ENCODE data around the gene CEBPZ. TPM values are rescaled to one million over a fixed set of nuclear protein-coding genes. Genes with fewer than 3 reads are reported as not detected.
"Not testable (repeated sequence)": the region's sequence is repeated elsewhere in the genome, so short reads cannot be mapped to it uniquely, and the experiment has no call there.

Gene CEBPZ, protein sequence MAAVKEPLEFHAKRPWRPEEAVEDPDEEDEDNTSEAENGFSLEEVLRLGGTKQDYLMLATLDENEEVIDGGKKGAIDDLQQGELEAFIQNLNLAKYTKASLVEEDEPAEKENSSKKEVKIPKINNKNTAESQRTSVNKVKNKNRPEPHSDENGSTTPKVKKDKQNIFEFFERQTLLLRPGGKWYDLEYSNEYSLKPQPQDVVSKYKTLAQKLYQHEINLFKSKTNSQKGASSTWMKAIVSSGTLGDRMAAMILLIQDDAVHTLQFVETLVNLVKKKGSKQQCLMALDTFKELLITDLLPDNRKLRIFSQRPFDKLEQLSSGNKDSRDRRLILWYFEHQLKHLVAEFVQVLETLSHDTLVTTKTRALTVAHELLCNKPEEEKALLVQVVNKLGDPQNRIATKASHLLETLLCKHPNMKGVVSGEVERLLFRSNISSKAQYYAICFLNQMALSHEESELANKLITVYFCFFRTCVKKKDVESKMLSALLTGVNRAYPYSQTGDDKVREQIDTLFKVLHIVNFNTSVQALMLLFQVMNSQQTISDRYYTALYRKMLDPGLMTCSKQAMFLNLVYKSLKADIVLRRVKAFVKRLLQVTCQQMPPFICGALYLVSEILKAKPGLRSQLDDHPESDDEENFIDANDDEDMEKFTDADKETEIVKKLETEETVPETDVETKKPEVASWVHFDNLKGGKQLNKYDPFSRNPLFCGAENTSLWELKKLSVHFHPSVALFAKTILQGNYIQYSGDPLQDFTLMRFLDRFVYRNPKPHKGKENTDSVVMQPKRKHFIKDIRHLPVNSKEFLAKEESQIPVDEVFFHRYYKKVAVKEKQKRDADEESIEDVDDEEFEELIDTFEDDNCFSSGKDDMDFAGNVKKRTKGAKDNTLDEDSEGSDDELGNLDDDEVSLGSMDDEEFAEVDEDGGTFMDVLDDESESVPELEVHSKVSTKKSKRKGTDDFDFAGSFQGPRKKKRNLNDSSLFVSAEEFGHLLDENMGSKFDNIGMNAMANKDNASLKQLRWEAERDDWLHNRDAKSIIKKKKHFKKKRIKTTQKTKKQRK
- 34.9 TPM for polyA plus RNA-seq (ENCODE audit: insufficient read length)

DNA sequence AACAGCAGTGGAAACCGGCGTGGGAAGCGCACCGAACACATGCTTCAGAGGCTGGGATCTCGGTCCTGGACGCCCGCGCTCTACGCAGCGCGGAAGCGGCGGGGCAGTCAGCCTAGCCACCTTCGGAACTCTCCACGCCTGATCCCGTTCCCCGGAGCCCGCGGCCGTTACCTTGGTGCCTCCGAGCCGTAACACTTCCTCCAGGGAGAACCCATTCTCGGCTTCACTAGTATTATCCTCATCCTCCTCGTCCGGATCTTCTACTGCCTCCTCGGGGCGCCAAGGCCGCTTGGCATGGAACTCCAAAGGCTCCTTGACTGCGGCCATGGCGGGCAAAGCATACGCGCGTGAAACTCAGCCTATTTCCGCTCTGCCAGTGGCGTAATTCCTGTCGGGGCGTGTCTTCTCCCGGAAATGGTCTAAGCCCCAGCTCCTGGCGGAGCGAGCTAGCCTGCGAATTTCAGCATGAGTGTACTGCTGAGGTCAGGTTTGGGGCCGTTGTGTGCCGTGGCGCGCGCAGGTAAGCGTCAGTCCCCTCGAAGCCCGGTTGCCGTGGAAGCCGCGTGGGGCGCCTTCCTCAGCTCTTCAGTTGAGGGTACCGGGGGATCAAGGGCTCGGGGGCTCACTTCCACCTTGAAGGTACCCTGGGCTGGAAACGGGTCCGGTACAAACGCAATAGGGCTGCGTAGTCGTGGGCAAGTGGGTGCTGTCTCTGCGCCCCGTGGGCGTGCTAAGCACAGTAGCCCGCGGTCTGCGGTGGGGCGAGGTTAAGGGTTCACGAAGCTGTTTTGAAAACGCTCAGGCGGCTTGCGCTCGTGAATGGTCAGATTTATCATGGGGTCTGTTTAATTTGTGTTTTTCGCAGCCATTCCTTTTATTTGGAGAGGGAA is at the start of gene CEBPZ, which contains the start of gene NDUFAF7:
Gene CEBPZ (minus strand): TSS at position 356 of the 890 bp plus-strand sequence. CDS start 29 bp downstream, at position 327.
Gene NDUFAF7 (plus strand): TSS at position 418 of the 890 bp plus-strand sequence. CDS start 48 bp downstream, at position 466.
- DNase-seq = peak; percentile 95

DNA sequence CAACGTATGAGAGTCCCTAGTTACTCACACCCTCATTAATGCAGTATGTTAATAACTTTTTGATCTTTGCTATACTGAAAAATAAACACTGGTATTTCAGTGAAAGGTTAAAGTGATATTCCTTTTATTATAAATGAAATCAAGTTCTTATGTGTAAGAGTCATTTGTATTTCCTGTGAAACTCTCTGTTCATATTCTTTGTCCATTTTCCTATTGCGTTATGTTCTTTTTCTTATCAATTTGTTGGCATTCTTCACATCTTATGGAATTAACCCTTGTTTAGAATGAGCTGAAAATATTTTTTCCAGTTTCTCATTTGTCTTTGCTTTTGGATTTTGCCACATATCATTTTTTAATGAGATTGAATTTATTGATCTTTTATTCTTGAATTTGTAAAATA is 44.9 kb upstream of the CEBPZ start:
- no peak for DNase-seq

DNA sequence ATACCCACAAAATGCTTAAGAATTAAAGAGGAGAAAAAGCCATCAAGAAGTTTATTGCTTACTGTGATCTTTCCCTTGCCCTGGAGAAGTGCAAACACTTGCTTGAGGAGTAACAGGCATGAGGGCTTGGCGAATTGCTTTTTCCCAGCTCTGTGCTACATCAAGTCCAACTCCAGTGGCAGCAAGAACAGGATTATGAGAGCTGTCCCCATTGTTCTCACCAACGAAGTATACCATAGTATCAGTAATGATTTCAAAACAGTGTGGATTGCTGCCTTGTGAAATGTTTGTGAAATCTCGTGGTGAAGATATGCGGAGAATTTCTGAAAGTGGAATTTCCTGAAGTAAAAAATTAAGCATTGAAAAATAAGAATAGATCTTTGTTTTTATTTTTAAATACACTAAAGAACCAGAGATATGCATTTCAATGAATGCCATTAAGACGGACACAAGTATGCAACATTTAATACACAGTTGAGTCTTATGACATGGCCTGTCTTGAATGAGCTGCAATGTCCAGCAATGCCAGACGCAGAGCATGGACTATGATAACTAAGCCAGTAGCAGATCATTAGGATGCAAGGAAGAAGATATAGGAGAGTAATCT is 43.1 kb upstream of the CEBPZ start:
- DNase-seq = no peak

DNA sequence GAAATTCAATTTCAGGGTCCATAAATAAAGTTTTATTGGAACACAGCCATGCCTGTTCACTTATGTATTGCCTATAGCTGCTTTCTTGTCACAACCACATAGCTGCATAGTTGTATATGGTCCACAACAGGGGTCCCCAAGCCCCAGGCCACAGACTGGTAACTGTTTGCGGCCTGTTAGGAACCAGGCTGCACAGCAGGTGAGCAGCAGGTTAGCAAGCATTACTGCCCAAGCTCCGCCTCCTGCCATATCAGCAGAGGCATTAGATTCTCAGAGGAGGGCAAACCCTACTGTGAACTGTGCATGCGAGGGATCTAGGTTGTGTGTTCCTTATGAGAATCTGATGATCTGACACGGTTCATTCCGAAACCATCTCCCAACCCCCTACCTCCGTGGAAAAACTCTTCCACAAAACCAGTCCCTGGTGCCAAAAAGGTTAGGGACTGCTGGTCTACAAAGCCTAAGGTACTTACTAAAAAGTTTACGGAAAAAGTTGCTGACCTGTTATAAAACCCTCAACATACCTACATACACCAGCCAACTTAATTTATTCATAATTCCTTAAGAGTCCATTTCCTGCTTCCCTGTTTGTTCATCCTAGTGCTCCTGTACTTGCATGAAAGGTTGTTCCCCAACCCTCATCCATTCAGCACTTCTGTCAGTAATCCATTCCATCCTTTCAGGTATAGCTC is 40.1 kb upstream of the CEBPZ start:
- DNase-seq = no peak

DNA sequence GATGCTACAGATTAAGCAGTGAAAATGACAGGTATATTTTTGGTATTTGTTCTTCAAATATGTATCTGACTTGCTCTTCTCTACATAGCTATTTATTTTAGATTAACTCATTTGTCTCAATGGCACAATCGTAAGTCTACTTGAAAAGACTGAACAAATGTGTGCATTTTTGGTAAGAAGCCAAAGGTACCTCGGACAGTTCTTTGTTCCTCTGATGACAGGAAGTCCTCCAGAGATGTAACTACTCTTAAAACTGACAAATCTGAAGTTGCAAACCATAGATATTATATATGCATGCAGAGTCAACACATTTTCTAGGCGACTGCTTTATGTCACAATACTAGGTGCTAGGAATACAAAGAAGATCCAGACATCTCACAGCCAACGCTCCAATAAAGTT is 36.7 kb upstream of the CEBPZ start:
- no peak for DNase-seq

DNA sequence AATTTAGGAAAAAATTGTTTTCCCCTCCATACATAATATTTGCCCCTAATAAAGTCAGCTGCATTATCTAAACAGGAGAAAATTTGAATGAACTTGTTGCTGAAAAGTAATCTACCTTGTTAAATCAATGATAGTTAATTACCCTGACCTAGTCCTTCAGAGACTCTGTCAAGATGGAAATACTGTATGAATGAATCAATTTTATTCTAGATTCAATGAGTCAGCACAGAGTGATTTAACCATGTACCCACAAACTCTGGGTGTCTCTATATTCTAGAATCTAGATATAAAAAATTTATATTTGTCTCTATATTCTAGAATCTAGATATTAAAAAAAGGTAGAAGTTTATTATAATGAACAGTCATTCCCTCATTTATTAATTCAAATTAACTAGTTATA is 36.3 kb upstream of the CEBPZ start:
- DNase-seq = no peak

DNA sequence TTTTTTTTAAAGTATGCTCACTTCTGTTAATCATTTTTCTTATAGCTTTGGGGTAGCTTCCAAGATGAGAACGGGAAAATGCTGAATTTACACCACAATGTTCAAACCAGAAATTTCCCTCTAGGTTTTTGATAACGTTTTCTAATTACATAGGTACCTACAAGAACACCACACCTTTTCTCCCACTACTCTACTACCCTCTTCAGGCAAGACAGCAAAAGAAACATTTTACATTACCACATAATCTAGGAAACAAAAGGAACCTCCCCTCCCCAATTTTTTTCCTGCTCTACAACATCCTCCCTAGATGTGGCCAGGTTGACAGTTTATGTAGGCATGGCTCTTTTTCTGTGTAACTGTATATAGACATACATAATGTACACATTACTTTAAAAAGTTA is 32.4 kb upstream of the CEBPZ start:
- no peak for DNase-seq

DNA sequence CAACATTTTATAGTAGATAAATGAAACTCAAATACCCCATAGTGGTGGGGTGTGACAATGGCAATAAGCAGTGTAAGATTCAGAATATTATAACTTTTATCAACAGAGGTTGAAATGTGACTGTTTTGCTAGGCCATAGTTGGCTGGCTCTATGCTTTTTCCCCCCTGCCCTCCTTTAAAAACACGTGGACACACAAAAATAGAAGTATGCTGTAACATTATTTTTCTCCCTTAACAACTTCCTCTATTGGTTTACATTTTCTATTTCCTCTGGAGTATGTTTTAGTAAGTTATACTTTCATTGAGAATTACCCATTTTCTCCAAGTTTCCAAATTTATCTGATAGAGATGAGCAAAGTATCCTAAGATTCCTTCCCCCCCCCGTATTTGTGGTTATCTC is 31.1 kb upstream of the CEBPZ start:
- no peak for DNase-seq

DNA sequence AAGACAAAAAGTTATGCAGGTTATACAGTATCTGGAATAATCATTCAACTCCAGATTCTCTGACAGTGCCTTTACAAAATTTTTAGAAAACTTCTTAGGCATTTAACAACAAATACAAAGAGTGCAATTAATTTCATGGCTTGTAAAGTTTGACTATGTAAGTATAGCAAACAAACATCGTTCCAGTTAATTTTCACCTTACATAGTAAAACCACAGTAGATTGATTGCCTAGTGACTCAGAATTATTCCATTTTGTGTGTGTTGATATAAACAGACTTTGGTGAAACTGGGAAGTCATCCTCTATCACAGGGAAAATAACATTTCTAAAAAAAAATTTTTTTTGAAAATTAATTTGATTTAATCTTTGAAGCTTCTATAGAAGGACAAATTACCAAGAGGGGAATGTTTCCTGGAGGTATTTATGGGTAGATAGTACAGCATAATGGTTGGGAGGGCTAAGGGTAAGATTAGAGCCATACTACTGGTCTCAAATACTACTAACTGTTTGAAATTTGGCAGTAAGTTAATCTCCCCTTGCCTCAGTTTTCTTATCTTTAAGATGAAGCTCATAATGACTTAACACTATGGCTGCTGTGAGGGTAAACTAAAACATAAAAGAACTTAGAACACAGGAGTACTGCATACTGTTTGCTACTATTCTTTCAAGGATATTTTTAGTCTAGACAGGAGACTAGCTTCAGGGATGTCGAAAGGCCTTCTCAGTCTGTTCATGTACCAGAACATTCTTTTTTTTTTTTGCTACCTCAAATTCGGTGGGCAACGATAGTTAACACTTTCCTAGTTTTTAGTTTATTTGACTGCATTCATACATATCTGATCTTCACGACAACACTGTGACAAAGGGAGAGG is 19.7 kb upstream of the CEBPZ start:
- no peak for DNase-seq

DNA sequence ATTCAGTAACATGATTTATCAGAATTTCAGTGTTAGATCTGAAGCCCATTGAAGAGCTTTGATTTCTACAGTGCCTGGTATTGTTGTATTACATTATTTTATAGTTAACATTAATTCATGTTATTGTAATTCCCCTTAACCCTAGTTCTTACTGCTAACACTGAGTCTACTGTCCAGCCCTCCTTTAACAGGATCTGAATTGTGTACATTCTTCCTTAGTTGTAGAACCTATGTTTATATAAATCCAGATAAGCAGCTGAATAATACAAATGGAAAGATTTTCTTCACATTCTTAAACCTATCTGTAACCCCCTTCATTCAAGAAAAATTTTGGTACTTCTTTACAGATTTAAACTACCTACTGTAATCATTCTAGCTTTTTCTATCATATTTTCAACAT is 14.8 kb upstream of the CEBPZ start:
- no peak for DNase-seq

DNA sequence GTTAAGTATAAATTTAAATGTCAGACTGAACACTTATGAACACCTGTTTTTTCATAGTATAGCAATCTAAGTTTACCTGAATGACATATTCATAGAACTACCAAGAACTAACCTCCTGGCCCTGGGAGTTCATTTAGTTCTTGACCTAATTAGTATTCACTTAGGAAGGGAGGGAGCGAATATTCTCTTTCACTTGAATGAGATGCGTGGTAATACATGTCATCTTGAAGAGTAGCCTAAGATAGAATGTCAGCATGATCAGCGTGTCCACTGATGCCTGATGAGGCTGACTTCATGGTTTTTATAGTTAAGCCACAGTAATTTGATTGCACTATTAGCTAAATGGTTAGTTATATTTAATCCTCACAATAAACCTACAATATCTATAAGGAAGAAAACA is 13.4 kb upstream of the CEBPZ start:
- DNase-seq = no peak

DNA sequence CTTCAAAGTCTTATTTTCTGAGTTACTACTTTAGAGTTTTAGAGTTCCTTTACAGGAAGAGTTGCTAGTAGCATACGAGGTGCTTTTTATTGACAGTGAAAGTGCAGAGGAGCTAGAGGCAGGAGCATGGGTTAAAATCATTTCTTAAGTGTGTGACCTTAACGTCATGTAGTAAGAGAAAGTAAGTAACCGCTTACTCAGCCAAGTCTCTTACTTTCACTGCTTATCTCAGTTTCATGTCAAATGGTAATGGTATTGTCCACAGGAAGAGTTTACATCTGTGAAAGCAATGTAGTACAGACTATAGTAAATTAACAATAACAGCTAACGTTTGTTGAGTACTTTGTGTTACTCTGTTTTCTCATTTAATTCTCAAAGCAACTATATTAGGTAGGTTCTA is 12.6 kb upstream of the CEBPZ start:
- DNase-seq = no peak

DNA sequence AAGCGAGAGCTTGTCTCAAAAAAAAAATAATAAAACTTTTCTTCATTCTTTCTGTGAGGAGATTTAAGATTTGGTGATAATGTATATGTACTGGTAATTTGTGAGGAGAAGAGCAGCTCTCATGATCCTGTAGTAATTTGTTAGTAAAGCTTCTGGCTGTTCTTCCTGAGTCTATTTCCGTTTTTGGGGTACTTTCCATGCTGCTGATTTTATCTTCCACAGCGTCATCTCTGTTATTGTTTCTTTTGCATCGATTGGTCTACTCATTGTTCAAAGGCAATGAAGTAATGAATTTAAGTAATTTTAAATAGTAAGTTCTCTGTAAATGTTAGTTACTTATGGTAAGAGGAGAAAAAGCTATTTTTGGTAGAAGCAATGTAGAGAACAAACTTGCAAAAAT is 12.0 kb upstream of the CEBPZ start:
- no peak for DNase-seq

DNA sequence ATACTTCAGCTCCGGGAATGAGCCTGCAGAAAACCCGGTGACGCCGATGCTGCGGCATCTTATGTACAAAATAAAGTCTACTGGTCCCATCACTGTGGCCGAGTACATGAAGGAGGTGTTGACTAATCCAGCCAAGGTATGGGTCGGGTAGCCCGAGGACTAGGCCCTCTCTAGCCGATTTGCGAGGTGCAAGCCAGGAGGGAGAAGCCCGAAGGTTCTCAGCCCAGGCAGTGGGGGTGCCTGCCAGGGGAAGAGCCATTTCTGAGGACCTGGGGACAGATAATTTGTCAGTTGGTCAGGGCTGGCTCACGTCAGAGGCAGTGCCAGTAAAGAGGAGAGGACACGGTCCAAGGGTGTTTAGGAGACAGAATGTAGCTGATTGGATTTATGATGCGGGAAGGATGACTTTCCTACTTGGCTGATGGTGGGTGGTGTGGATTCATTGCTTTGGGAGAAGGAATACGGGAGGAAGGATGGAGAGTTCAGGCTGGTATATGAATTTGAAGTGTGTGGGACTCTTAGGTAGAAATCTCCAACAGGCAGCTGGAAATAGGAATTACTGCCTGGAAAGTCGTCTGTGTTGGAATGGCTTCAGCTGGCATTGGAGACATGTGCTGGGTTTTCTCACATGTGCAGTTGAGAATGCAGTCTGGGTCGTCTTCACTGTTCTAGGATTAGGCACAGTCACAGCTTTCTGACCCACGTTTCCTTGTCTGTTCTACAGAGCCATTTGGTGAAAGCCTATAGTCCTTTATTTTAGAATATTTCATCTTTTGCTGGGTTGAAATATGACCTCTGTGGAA is 936 bp upstream of the CEBPZ start:
- DNase-seq = peak; percentile 13

DNA sequence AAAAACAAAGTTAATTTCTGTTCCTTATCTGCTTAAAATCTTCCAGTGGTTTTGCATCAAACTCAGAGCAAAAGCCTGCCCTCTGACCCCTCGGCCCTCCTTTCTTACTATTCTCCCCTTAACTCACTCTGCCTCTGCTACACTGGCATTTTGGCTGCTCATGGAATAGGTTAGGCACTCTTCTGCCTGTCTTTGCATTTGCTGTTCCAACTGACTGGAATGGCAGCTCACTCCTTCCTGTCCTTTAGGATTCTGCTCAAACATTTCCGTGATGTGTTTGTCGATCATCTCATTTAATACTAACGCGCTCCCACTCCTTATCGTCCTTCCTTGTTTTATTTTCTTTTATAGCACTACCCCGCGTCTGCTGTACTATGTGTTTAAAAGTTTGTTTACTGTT is 815 bp downstream of the CEBPZ start:
- DNase-seq = peak; percentile 11

DNA sequence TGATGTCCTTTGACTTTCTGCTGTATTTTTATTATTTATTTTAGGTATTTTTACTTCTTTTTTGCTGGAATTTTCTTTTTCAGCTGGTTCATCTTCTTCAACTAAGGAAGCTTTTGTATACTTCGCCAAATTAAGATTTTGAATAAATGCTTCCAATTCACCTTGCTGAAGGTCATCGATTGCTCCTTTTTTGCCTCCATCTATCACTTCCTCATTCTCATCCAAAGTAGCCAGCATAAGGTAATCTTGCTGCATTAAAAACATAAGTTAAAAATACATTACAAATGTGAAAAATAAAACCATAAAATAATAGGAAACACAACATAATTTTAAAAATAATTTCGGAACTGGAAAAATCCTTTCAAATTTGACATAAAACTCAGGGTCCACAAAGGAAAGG is 2.6 kb downstream of the CEBPZ start:
- no peak for DNase-seq

DNA sequence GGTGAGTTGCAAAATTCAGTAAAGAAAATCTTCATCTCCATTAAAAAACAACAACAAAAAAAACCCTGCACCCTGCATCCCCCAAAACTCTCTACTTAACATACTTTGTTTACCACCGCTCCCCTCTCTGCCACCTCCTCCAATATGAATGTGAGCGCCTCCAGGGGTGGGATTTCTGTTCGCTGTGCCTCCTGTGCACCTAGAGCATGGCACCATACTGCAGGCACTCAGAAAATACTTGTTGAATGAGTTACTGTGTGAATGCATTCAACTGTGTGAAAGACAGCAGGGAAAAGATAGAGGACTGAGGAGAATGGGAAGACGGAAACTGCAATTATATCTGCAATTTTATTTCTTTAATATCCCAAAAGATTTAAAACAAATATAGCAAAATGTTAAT is 4.5 kb downstream of the CEBPZ start:
- no peak for DNase-seq

DNA sequence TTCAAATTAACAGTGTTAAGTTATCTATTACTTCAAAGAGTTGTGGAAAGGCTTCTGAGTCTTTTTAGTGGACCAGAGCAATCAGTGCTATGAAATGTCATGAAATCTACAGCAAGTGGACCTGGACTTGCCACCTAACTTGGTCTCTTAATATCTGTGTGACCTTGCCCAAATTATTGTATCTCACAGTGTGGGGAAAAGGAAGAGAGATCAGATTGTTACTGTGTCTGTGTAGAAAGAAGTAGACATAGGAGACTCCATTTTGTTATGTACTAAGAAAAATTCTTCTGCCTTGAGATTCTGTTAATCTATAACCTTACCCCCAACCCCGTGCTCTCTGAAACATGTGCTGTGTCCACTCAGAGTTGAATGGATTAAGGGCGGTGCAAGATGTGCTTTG is 6.3 kb downstream of the CEBPZ start:
- DNase-seq = not testable (repeated sequence)

DNA sequence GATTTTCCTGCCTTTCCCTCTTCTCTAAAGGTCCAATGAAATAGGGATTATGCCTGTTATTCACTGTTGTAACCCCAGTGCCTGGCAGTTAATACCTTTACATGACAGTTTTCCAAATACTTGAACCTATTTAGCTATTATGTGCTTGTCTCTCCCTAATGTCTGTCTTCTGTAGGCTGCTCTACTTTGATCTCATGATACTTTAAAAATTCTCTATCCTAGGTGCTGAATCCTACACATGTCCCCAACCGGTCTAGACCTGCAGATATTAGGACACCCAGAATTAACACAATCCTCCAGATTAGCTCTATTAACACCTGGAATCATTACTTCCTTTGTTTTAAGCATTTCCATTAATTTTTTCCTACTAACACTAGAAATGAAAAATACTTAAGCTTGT is 7.3 kb downstream of the CEBPZ start:
- no peak for DNase-seq
